Measurements from ENCODE around the gene TLCD2.
"Not testable (repeated sequence)": the region's sequence is repeated elsewhere in the genome, so short reads cannot be mapped to it uniquely, and the experiment has no call there.

Gene TLCD2

GRCh38 chr17:1684378-1685189, 25.6 kb downstream of the TLCD2 start, which contains the start of gene PRPF8:
Gene PRPF8, minus strand, starts transcription at chr17:1684867. Its CDS starts 296 bp downstream, at chr17:1684571.
- peak; percentile 94 to 98 (median 96) for DNase-seq

GRCh38 chr17:1683459-1683858, 26.7 kb downstream of the TLCD2 start:
- no peak for DNase-seq

GRCh38 chr17:1676401-1676800, 33.8 kb downstream of the TLCD2 start:
- no peak for DNase-seq

GRCh38 chr17:1673041-1673785, 37.0 kb downstream of the TLCD2 start:
- no peak for DNase-seq

DNA sequence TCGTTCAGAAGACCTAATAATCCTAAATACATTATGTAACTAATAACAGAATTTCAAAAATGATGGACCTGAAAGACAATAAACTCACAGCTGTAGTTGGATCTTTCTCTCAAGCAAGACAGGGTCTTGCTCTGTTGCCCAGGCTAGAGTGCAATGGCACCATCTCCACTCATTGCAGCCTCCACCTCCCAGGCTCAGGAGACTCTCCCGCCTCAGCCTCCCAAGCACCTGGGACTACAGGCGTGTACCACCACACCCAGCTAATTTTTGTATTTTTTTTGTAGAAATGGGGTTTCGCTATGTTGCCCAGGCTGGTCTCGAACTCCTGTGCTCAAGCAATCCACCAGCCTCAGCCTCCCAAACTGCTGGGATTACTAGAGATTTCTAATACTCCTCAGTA, 46.2 kb downstream of the TLCD2 start:
- not testable (repeated sequence) for DNase-seq

GRCh38 chr17:1661045-1661444, 49.1 kb downstream of the TLCD2 start:
- DNase-seq, result no peak

DNA sequence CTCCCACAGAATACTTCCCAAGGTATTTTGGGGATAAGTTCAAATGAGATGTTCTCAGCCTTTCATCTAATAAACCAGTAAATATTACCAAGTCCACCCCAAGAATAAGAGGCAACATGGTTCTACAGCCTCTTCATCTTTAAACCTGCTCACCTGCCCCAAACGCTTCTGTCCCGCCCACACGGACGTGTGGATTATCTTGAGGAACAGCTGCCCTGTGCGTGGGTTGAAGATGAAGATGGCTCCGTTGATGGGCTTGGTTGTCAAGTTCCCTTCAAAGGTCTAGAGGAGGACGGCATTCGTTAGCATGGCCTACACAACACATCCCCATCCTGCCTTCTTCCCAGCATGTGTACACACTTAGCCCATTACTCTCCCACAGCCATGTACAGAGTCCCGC, 52.1 kb downstream of the TLCD2 start:
- no peak for DNase-seq

GRCh38 chr17:1653735-1654134, 56.4 kb downstream of the TLCD2 start:
- no peak for DNase-seq

DNA sequence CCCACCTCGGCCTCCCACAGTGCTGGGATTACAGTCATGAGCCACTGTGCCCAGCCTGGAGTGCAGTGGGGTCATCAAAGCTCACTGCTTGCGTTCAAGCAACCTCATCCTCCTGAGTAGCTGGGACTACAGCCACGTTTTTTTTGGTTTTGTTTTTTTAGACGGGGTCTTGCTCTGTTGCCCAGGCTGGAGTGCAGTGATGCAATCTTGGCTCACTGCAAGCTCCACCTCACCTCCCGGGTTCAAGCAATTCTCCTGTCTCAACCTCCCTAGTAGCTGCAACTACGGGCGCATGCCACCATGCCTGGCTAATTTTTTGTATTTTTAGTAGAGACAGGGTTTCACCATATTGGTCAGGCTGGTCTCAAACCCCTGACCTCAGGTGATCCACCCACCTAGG, 57.4 kb downstream of the TLCD2 start:
- not testable (repeated sequence) for DNase-seq

Measured in activated naive CD4-positive, alpha-beta T cell (primary cell).